HG03575 (cell line): ENCODE data around the gene PDK1.
"Not testable (repeated sequence)": the region's sequence is repeated elsewhere in the genome, so short reads cannot be mapped to it uniquely, and the experiment has no call there.

ENCODE experiments used
- ATAC-seq: cut with Tn5 transposase; IDR thresholded peaks from one replicate; pipeline ENCODE4 v1.9.1; 2021; ENCODE audit not compliant: unreplicated experiment, insufficient number of reproducible peaks, low FRiP score; ENCODE audit errors: extremely low read depth

Gene PDK1

DNA sequence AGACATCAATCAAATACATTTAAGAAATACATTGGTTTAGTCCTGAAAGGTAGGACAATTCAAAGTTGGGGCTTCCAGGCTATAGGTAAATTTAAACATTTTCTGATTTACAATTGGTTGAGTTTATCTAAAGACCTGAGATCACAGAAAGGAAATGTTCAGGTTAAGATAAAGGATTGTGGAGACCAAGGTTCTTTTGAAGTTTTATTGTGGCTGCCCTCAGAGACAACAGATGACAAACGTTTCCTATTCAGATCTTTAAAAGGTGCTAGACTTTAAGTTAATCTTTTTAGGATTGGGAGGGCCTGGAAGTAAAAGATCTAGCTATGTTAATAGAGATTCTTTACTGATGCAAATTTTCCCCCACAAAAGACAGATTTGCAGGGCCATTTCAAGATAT, 6.1 kb upstream of the PDK1 start:
- not testable (repeated sequence) for ATAC-seq

DNA sequence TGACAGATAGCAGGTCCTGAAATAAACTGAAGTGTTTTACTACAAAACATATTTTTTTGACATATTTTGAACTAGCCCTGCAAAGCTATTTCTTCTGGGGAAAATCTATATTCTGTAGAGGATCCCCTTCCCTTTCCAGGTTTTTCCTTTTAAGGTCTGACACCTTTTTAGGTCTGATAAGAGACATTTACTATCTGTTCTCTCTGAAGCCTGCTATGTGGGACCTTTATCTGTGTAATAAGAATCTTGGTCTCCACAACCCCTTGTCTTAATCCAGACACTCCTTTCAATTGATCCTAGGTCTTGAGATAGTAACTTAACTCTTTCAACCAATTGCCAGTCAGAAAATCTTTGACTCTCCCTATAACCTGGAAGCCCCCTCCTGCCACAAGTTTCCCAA, 5.5 kb upstream of the PDK1 start:
- ATAC-seq = no peak

GRCh38 chr2:172551271-172551670, 4.6 kb upstream of the PDK1 start:
- ATAC-seq = no peak

- ATAC-seq = no peak
These were observed 3.2 kb upstream of the PDK1 start for GRCh38 chr2:172552547-172553291.

DNA sequence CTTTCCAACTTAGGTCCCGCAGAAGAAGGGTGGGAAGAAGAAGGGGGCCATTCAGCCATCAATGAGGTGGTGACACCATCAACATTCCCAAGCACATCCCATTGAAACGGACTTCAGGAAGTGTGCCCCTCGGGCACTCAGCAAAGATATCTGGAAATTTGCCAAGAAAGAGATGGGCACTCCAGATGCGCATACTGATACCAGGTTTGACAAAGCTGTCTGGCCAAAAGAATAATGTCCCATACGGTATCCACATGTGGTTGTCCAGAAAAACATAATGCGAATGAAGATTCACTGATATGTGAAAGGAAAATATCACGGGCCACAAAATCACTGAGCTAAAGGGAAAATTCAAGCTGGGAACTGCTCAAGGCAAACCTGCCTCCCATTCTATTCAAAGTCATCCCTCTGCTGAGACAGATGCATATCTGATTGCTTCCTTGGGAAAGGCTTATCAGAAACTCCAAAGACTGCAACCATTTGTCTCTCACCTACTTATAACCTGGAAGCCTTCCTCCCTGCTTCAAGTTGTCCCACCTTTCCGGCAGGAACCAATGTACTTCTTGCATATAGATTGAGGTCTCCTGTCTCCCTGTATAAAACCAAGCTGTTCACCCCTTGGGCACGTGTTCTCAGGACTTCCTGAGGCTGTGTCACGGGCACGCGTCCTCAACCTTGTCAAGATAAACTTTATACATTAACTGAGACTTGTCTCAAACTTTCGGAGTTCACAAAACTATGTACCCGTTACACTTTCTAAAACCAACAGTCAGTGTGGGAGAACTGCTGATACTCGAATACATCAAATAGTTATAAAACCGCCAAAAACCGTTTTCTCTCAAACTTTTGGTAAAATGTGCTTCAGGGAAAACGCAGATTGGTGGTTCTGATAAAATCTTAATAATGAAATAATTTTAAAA, 1.3 kb upstream of the PDK1 start:
- no peak for ATAC-seq

DNA sequence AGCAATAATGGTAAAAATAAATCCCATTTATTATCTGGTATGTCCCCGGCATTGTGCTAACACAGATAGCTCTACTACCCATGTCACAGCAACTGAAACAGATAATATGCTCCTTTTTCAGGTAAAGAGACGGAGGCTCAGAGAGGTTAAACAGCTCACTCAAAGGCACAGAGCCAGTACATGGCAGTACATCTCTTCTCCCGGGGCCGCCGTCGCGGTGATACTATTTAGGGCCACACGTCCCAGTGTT, 693 bp upstream of the PDK1 start:
- peak; percentile 5 for ATAC-seq

DNA sequence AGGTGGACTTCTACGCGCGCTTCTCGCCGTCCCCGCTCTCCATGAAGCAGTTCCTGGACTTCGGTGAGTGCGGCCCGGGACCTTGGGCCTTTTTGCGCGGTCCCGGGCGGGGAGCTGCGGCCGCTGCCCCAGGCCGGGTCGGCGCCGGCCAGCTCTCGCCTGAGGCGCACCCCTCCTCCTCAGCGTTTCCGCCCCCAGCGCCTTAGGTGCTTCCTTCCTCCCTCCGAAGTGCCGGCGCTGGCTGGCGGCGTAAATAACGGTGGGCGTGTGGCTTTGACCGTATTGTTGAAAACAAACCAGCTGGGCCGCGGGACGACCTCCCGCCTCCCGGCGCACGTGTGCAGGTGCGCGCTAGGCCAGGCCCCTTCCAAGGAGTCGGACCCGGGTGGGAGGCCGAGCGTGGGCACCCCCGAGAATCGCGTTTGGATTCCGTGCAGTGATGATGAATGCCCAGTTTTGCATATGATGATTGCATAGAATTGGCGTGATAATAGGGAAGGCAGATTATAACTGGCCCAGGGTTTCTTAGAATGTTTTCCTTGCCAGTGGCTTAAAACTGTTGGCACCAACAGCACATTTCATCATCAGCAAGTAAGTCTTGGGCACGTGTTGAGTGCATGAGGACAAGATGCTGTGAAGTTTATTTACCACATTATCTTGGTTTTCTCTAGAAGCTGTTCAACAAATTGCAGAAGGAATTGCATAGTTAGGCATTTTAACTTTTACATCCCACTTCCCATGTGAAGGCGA, 569 bp downstream of the PDK1 start:
- ATAC-seq = peak; percentile 34

DNA sequence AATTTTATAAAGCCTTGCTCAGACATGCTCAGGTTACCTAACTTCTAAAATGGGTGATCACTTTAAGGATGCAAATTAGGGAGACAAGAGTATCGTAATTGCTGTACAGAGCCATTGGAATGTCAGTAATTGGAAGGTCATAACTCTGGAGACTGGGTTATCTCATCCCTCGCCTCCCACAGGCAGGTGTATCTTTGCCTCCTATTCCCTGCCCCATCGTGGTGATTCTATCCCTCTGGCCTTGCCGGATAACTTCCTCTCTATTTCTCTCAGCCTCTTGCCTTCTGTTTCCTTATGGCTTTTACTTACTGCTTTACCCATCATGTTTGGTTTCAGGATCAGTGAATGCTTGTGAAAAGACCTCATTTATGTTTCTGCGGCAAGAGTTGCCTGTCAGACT, 2.5 kb downstream of the PDK1 start:
- no peak for ATAC-seq

- ATAC-seq = no peak
These were observed 4.8 kb downstream of the PDK1 start for GRCh38 chr2:172560721-172561120.

GRCh38 chr2:172561270-172561669, 5.4 kb downstream of the PDK1 start:
- ATAC-seq = no peak

DNA sequence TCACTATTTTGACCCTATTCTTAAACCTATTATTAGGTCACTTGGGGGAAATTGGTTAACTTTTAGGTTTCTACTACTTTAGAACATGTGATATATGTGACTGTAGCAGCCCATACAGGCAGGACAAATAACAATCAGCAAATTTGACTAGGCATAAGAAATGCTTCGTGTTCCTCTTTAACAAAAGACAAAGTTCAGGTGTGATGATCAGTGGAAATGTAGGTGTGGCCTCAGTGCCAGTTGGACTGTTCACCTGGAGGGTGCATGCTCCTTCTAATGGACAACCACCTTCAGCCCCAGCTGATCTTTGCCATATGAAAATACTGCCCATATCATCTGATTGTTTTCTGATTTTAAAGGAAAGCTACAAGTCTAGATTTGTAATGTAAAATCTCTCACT, 6.4 kb downstream of the PDK1 start:
- no peak for ATAC-seq

DNA sequence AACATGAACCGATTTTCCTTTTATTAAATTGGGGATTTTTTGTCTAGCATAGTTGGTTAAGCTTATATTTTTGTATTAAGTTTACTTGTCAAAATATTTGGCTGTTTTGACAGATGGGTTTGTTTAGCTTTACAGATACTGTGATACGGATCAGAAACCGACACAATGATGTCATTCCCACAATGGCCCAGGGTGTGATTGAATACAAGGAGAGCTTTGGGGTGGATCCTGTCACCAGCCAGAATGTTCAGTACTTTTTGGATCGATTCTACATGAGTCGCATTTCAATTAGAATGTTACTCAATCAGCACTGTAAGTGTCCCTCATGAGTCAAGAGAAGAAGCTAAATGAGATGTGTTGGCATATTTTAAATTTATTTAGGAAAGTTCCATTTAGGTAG, 8.5 kb downstream of the PDK1 start:
- ATAC-seq = no peak

- no peak for ATAC-seq
These were observed 15.4 kb downstream of the PDK1 start for GRCh38 chr2:172571245-172571644.

- no peak for ATAC-seq
These were observed 17.1 kb downstream of the PDK1 start for GRCh38 chr2:172572981-172573380.

- ATAC-seq = no peak
These were observed 19.1 kb downstream of the PDK1 start for GRCh38 chr2:172574965-172575364.

DNA sequence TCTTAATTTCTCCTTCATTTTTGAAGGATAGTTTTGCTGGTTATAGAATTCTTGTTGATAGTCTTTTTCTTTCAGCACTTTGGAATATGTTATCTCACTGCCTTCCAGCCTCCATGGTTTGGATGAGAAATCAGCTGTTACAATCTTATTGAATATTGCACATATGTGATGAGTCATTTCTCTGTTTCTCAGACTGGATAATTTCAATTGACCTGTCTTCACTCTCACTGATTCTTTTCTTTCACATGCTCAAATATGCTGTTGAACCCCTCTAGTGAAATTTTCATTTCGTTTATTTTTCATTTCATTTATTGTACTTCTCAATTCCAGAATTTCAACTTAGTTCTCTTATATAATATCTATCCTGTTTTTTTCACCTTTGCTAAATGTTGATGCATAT, 22.2 kb downstream of the PDK1 start:
- no peak for ATAC-seq

DNA sequence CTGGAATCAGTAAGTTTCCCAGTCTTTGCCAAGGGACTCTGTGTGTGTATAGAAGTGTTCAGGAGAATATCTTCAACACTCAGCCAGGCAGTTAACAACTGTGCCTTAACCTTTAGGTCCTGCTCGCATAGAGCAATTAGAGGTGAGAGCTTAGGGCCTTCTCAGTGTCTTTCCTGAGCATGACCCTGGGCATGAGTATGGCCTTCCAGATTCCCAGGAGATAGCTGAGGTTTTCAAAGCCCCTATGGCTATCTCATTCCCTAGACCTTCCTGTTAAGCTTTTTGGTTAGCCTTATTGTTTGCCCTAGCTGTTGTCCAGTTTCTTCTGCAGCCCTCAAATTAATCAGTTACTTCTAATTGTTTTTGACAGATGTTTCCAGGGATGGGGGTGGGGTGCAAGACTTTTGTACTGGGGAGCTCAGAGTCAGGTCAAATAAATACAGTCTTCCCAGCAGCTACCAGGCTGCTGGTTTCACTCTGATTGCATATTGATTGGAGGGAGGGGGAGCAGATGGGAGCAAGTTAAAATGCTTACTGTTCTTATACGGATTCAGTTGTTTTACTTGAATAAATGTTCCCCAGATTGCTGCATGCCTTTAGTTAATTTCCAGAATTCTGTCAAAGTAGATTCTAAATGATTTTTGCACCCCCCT, 23.1 kb downstream of the PDK1 start:
- ATAC-seq = no peak

DNA sequence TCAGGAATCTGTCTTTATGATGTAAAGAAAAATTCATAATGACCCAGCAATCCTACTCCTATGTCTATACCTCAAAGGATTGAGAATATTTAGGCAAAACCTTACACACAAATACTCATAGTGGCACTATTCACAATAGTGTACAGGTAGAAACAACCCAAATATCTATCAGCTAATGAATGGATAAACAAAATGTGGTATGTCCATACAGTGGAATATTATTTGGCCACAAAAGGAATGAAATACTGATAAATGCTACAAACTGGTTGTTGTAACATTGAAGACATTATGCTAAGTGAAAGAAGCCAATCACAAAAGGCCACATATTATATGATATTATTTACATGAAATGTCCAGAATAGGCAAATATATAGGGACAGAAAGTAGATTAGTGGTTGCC, 24.7 kb downstream of the PDK1 start:
- no peak for ATAC-seq

- ATAC-seq = no peak
These were observed 26.8 kb downstream of the PDK1 start for GRCh38 chr2:172582656-172583055.
